Upper lobe of right lung (tissue), 1 donor: ENCODE results near the gene INSYN2B. TPM values are rescaled to one million over a fixed set of nuclear protein-coding genes. Genes with fewer than 3 reads are reported as not detected.

Experiments used
- ATAC-seq: fragments of 200-7000 bp; cut with Tn5 transposase; one replicate; pipeline ENCODE4 v1.9.1; 2020; ENCODE audit warnings: mild to moderate bottlenecking, moderate library complexity
- DNase-seq: peaks from one replicate; pipeline ENCODE4 v3.0.0-alpha.2; 2020
- H3K27ac ChIP-seq: fragments of 200-600 bp; one replicate; pipeline ENCODE4 v1.8.0; 2022
- H3K27me3 ChIP-seq: fragments of 200-600 bp; one replicate; pipeline ENCODE4 v1.8.0; 2022; ENCODE audit warnings: mild to moderate bottlenecking
- H3K36me3 ChIP-seq: fragments of 200-600 bp; one replicate; pipeline ENCODE4 v1.8.0; 2022
- H3K4me1 ChIP-seq: fragments of 200-600 bp; one replicate; pipeline ENCODE4 v1.8.0; 2022
- H3K4me3 ChIP-seq: fragments of 200-600 bp; one replicate; pipeline ENCODE4 v1.8.0; 2022; ENCODE audit warnings: mild to moderate bottlenecking
- H3K9me3 ChIP-seq: fragments of 200-600 bp; one replicate; pipeline ENCODE4 v1.8.0; 2022
- intact Hi-C: fragments of 100-400 bp; cut with DNase I; formaldehyde crosslinking; loops from one replicate; pipeline ENCODE4 v1.11.0; 2022
- total RNA-seq: library from RNA; stranded (reverse); fragmentation: NEBNext Ultra II Directional; extraction: Animal tissue kit (Norgen Biotek cat#: 25700); gene quantifications from one replicate; pipeline ENCODE4 v1.2.1, GENCODE V29; 2021
- TF ChIP-seq, protein P1 (sequence below): fragments of 200-600 bp; IDR thresholded peaks from one replicate; pipeline ENCODE4 v1.8.0; 2022; ENCODE audit warnings: antibody characterized with exemption
- donor health status: DM: no; HTN: yes; CAD: no; lungs with severe emphysema.

The INSYN2B gene
- total RNA-seq, 1 donor from 2014 or later = 0.17 TPM

DNA sequence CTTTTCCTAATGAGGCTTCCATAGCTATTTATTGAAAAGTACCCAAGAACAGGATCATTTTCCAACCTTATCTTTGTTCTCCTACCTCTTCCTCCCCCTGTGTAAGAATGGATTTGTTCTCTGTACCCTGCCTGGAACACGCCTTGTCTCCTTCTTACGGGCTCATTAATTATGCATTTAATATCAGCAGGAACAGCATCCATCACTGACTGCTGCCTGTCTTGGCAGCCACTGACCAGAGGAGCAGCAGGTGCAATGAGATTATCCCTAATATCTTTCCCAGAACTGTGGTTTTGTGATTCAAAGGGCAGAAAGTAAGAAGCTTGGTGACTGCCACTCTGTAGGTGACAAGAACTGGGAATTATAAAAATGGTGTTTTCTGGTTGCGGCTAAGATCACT is 19.3 kb upstream of the INSYN2B start:
- Histone ChIP-seq H3K4me3 (no peak overlapping the region), H3K27me3 (no peaks in the 10 kb centered on the region), H3K36me3 (no peaks in the 10 kb centered on the region), H3K4me1 (no peaks in the 10 kb centered on the region), H3K9me3 (no peaks in the 10 kb centered on the region), H3K27ac (no peak overlapping the region)
- no peak for DNase-seq
- TF ChIP-seq, protein P1, sequence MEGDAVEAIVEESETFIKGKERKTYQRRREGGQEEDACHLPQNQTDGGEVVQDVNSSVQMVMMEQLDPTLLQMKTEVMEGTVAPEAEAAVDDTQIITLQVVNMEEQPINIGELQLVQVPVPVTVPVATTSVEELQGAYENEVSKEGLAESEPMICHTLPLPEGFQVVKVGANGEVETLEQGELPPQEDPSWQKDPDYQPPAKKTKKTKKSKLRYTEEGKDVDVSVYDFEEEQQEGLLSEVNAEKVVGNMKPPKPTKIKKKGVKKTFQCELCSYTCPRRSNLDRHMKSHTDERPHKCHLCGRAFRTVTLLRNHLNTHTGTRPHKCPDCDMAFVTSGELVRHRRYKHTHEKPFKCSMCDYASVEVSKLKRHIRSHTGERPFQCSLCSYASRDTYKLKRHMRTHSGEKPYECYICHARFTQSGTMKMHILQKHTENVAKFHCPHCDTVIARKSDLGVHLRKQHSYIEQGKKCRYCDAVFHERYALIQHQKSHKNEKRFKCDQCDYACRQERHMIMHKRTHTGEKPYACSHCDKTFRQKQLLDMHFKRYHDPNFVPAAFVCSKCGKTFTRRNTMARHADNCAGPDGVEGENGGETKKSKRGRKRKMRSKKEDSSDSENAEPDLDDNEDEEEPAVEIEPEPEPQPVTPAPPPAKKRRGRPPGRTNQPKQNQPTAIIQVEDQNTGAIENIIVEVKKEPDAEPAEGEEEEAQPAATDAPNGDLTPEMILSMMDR = no peak
- intact Hi-C loops = no loop called here
- ATAC-seq = no peak

DNA sequence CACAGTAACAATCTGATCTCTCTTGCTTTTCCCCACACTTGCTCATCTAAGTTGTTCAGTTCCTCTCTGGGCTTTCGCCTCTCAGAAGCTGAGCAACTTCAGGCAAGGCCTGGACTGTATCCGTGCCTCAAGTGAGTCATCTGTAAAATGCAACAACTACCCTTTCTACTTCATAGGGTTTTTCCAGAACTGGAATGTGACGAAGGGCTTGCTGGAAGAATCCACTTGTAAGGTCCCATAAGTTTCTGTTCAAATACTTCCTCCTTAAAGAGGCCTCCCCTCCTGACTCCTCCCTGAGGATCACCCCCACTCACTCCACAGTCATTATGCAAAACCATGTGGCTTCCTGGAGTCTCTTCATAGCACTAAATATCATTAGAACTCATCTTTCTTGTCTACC is 17.5 kb upstream of the INSYN2B start:
- H3K9me3 ChIP-seq = no peaks in the 10 kb centered on the region
- no peaks in the 10 kb centered on the region for H3K4me1 ChIP-seq
- TF ChIP-seq, protein P1 = no peak
- peak; percentile 62 for ATAC-seq
- no peaks in the 10 kb centered on the region for H3K36me3 ChIP-seq
- H3K27ac ChIP-seq = no peak overlapping the region
- intact Hi-C loops = no loop called here
- H3K4me3 ChIP-seq = no peak overlapping the region
- no peak for DNase-seq
- no peaks in the 10 kb centered on the region for H3K27me3 ChIP-seq

DNA sequence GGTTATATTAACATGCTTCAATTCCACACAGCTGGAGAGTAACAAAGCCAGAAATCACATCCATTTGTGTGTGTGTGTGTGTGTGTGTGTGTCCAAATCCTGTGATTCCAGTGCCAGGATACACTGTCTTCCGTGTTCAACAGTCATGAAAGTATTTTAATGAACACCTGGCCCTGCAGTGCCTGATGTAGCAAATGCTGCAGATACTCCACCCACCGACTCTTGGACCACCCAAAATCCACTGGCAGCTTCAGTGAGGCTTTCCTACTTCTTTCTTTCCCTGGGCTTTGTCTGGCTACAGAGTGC is 13.1 kb upstream of the INSYN2B start:
- Histone ChIP-seq H3K36me3 (no peaks in the 10 kb centered on the region), H3K4me3 (no peak overlapping the region), H3K4me1 (no peaks in the 10 kb centered on the region), H3K27me3 (no peaks in the 10 kb centered on the region), H3K27ac (no peak overlapping the region), H3K9me3 (no peaks in the 10 kb centered on the region)
- no peak for DNase-seq
- TF ChIP-seq, protein P1 = no peak
- intact Hi-C loops = no loop called here
- ATAC-seq = no peak

DNA sequence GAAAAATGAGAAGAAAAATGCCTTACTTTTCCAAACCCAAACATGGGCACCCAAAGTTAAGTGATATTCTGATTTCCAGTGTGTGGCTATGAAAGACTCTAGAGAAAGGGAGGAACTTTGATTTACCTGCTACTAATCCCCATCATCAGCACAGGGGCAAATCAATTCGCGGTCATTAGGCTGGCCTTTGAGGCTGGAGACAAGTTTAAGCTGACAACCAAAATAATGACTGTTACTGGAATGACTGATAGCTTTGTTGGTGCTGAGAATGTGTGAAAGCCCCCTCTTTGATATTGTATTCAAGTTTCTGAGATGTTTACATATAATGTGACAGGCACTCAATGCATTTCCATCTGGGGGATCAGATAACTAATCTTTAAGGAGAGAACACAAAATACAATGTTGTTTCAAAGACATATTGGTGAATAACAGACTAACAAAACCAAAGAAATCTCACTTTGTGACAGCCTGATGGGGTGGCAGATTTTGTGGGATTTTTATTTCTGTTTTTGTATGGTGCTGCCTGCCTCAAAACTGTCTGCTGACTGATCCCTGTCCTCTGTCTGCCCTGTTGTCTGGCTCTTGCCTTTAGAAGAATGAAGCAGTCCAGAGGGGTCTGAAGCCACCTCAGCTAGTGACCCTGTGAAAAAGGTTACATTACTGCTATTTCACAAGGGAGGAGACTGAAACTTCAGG is 12.6 kb upstream of the INSYN2B start:
- H3K27me3 ChIP-seq = no peaks in the 10 kb centered on the region
- no peaks in the 10 kb centered on the region for H3K36me3 ChIP-seq
- H3K9me3 ChIP-seq = no peaks in the 10 kb centered on the region
- ATAC-seq = no peak
- intact Hi-C loops = no loop called here
- H3K27ac ChIP-seq = no peak overlapping the region
- DNase-seq = no peak
- no peaks in the 10 kb centered on the region for H3K4me1 ChIP-seq
- TF ChIP-seq, protein P1 = no peak
- no peak overlapping the region for H3K4me3 ChIP-seq

DNA sequence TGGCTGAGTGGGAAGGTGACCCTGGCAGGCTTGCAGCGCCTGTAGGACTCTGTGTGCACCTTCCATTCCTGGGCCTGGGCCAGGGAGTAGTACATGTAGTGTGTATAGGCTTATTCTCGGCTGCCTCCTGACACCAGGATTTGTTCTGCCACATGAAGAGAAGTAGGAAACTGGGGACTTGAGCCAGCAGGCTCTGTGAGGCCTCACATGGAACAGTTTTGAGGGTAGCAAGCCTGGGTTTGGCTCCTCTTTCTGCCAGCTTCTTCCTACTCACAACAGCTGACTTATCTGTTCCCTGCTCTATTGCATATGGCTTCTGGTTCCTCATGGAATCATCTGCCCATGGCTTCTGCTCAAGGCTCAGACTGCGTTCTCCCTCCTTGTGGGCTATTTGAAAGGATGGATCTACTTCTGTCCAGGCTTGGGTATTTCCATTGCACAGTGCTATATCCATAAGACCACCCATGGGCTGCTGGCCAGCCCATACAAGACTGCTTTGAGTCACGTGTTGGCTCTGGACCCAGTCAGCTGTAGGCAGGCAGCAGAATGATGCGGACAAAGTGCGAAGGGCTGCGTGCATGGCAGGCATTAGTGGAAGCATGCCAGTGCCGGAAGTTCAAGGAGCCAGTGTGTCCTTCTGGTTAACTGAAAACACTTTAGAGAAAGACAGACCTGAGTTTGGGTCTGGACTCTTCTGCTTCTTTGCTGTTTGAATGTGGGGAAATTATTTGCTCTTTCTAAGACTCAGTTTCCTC is 11.0 kb upstream of the INSYN2B start:
- ATAC-seq (no peak), DNase-seq (no peak)
- Histone ChIP-seq H3K4me1 (no peaks in the 10 kb centered on the region), H3K36me3 (no peaks in the 10 kb centered on the region), H3K4me3 (no peak overlapping the region), H3K27ac (no peak overlapping the region), H3K27me3 (no peaks in the 10 kb centered on the region), H3K9me3 (no peaks in the 10 kb centered on the region)
- intact Hi-C loops = no loop called here
- TF ChIP-seq, protein P1 = no peak
